SU-DHL-6 (cell line): Measurements from ENCODE around the gene DRAXIN.

Experiments
- H2AFZ ChIP-seq: fragments of 200-600 bp; sonication (generic); 2 replicates; pipeline ENCODE4 v1.6.1; 2014; ENCODE audit warnings: low read depth, mild to moderate bottlenecking, moderate library complexity, mixed read lengths, antibody characterized with exemption, low read length; ENCODE audit not compliant: severe bottlenecking
- H3F3A ChIP-seq: fragments of 200-600 bp; shearing (Covaris generic); 2 replicates; pipeline ENCODE4 v1.6.0; 2016; ENCODE audit warnings: antibody characterized with exemption, mild to moderate bottlenecking; ENCODE audit not compliant: insufficient read depth
- H3K27ac ChIP-seq: fragments of 200-600 bp; sonication (generic); 2 replicates; pipeline ENCODE4 v1.5.1; 2016; ENCODE audit warnings: low read depth, mild to moderate bottlenecking, low read length, moderate library complexity, mixed read lengths
- H3K27me3 ChIP-seq: fragments of 200-600 bp; sonication (generic), shearing (Covaris generic); 2 replicates; pipeline ENCODE4 v1.6.0; 2014; ENCODE audit warnings: mild to moderate bottlenecking, low read length
- H3K36me3 ChIP-seq: fragments of 200-600 bp; sonication (generic); 2 replicates; pipeline ENCODE4 v1.6.1; 2014; ENCODE audit warnings: mild to moderate bottlenecking, low read length, mixed read lengths
- H3K4me2 ChIP-seq: fragments of 300-600, 200-600 bp; shearing (Covaris generic), sonication (generic); 2 replicates; pipeline ENCODE4 v1.6.0; 2014; ENCODE audit warnings: low read length, low read depth, mild to moderate bottlenecking; ENCODE audit not compliant: poor library complexity, severe bottlenecking
- H3K4me3 ChIP-seq: fragments of 200-600 bp; sonication (generic); 2 replicates; pipeline ENCODE4 v1.5.1; 2014; ENCODE audit warnings: antibody characterized with exemption, low read length, mild to moderate bottlenecking, mixed read lengths; ENCODE audit not compliant: insufficient read depth, poor library complexity, severe bottlenecking
- H3K79me2 ChIP-seq: fragments of 200-600 bp; sonication (generic); 2 replicates; pipeline ENCODE4 v1.6.1; 2014; ENCODE audit warnings: mild to moderate bottlenecking, low read length, moderate library complexity; ENCODE audit not compliant: insufficient read depth
- H3K9ac ChIP-seq: fragments of 200-600 bp; sonication (generic); 2 replicates; pipeline ENCODE4 v1.7.0; 2014; ENCODE audit warnings: mild to moderate bottlenecking, low read length
- H3K9me2 ChIP-seq: fragments of 200-600 bp; sonication (generic); replicated peaks from 2 replicates; pipeline ENCODE4 v1.6.1; 2014; ENCODE audit warnings: low read length; ENCODE audit not compliant: insufficient read depth
- H3K9me3 ChIP-seq: fragments of 200-600 bp; sonication (generic); 2 replicates; pipeline ENCODE4 v1.6.1; 2014; ENCODE audit warnings: low read length, mixed read lengths; ENCODE audit not compliant: insufficient read depth
- H4K20me1 ChIP-seq: fragments of 200-600 bp; sonication (generic); 2 replicates; pipeline ENCODE4 v1.6.1; 2014; ENCODE audit warnings: low read depth, mild to moderate bottlenecking, antibody characterized with exemption, low read length, moderate library complexity, mixed read lengths
- EZH2phosphoT487 ChIP-seq: fragments of 200-600 bp; sonication (generic), shearing (Covaris generic); conservative IDR thresholded peaks from 2 replicates; pipeline ENCODE4 v1.6.1; 2018; ENCODE audit warnings: mild to moderate bottlenecking, antibody characterized with exemption, low read length, moderate library complexity, mixed read lengths
- TF ChIP-seq, protein P1 (sequence below): fragments of 200-600 bp; sonication (generic); IDR thresholded peaks from one replicate; pipeline ENCODE4 v1.5.1; 2017; ENCODE audit warnings: antibody characterized with exemption, mild to moderate bottlenecking, low read length, moderate library complexity; ENCODE audit not compliant: insufficient read depth, poor library complexity, severe bottlenecking

The DRAXIN gene

DNA sequence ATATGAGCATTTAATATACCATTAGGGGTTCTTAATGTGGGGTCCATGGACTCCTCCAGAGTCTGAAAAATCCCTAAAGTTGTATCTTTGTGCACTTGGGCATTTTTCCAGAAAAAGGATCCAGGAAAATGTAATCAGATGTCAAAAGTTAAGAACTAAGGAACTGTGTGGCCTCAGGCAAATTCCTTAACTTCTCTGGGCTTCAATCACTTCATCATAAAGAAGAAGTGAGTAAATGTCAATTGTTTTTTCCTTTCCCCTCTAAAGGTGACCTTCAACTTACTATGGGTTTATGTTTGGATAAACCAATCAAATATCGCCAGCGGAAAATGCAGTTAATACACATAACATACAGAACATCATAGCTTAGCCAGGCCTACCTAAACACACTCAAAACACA, 13.1 kb upstream of the DRAXIN start:
- TF ChIP-seq EZH2phosphoT487 = no peak
- TF ChIP-seq, protein P1, sequence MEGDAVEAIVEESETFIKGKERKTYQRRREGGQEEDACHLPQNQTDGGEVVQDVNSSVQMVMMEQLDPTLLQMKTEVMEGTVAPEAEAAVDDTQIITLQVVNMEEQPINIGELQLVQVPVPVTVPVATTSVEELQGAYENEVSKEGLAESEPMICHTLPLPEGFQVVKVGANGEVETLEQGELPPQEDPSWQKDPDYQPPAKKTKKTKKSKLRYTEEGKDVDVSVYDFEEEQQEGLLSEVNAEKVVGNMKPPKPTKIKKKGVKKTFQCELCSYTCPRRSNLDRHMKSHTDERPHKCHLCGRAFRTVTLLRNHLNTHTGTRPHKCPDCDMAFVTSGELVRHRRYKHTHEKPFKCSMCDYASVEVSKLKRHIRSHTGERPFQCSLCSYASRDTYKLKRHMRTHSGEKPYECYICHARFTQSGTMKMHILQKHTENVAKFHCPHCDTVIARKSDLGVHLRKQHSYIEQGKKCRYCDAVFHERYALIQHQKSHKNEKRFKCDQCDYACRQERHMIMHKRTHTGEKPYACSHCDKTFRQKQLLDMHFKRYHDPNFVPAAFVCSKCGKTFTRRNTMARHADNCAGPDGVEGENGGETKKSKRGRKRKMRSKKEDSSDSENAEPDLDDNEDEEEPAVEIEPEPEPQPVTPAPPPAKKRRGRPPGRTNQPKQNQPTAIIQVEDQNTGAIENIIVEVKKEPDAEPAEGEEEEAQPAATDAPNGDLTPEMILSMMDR = no peak
- Histone ChIP-seq H3K79me2 (no peaks in the 10 kb centered on the region), H2AFZ (no peak overlapping the region), H4K20me1 (no peaks in the 10 kb centered on the region), H3K9ac (no peak overlapping the region), H3K9me3 (no peaks in the 10 kb centered on the region), H3K27ac (no peak overlapping the region), H3K4me3 (no peak overlapping the region), H3K27me3 (no peaks in the 10 kb centered on the region), H3F3A (no peaks in the 10 kb centered on the region), H3K36me3 (no peaks in the 10 kb centered on the region), H3K4me2 (no peak overlapping the region), H3K9me2 (no peaks in the 10 kb centered on the region)

DNA sequence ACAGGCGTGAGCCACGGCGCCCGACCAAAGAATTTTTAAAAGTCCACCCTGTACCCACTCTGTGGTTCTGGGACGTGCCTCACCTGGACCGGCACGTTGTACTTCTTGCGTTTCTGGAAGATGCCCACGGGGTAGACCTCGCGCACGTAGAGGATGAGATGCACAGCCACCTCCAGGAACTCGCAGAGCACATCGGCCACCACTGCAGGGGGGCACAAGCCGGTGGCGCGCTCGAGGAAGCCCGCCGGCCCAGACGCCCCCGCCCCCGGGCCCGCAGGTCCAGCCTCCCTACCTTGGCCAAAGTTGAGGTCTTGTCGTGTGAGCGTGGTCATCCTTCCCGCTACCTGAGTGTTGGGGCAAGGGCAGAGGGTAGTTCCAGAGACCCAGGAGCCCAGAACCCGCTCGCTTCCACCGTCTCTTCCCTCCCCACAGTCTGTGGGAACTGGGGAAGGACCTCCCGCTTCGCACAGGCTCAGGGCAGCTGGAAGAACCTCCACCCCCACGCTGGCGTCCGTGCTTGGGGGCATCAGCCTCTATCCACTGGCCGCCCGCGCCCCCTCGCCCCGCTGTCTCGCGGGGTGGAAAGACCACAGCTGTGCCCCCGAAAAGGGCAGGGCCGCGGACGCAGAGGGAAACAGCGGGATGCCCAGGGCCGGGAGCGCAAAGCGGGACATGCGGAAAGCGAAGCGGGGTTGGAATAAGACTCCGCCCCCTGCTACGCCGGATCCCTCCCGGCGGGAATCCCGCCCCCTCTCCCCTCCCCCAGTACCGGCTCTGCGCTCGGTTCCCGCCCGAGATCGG, 11.0 kb upstream of the DRAXIN start:
- TF ChIP-seq, protein P1 = no peak
- TF ChIP-seq EZH2phosphoT487 = no peak
- Histone ChIP-seq H3K36me3 (no peaks in the 10 kb centered on the region), H3K27me3 (no peaks in the 10 kb centered on the region), H4K20me1 (no peaks in the 10 kb centered on the region), H3K79me2 (no peaks in the 10 kb centered on the region), H3K4me3 (peak overlapping the region; percentile 92), H3F3A (no peaks in the 10 kb centered on the region), H2AFZ (peak overlapping the region; percentile 98), H3K4me2 (peak overlapping the region; percentile 83), H3K27ac (peak overlapping the region; percentile 73), H3K9me2 (no peaks in the 10 kb centered on the region), H3K9ac (peak overlapping the region; percentile 83), H3K9me3 (no peaks in the 10 kb centered on the region)

DNA sequence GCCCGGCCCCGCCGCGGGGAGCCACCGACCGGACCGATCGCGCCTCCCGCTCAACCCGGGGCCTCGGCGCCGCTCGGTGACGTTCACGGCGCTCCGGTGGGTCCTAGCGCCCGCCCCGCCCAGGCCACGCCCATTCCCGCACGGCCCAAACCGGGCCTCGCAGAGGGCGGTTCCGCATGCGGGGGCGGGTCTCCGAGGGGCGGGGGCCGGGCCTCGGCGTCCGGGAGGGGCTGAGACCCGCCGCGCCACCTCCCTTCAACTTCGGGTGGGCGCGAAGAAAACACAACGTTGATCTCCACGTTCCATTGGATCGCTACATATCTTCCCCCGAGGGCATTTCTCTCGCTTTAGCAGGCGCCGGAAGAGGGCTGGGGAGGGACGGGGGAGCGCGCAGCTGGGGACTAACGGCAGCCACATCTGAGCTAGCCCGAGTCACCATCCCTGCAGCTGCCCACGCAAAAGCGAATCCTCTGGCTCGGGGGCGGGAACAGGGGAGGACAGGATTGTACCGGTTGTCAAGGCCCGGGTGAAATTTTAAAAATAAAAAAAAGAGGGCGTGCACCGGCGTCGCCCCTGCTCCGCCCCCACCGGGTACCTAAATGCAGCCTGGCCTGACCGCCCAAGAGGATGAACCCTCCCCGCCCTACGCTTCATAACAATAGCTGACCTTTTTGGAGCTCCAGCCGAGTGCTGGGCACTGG, 10.3 kb upstream of the DRAXIN start, which contains the start of gene MAD2L2:
MAD2L2 (minus strand) TSS at position 78 of the 701 bp plus-strand sequence. CDS start 547 bp downstream, outside the sequence.
- Histone ChIP-seq H3K9me3 (no peaks in the 10 kb centered on the region), H2AFZ (peak within 1 kb of the TSS; percentile 98), H3K9me2 (no peaks in the 10 kb centered on the region), H4K20me1 (no peaks in the 10 kb centered on the region), H3F3A (no peaks in the 10 kb centered on the region), H3K27ac (peak within 1 kb of the TSS; percentile 73), H3K4me3 (peak within 1 kb of the TSS; percentile 92), H3K79me2 (no peaks in the 10 kb centered on the region), H3K4me2 (peak within 1 kb of the TSS; percentile 83), H3K27me3 (no peaks in the 10 kb centered on the region), H3K9ac (peak within 1 kb of the TSS; percentile 83), H3K36me3 (no peaks in the 10 kb centered on the region)
- TF ChIP-seq EZH2phosphoT487 = no peak
- TF ChIP-seq, protein P1 = no peak
